Stimulated activated CD8-positive, alpha-beta memory T cell treated with anti-CD3 and anti-CD28 coated beads, Interleukin-12 subunit alpha, Interleukin-12 subunit beta, amount 100 ng/mL, for 24 hours (primary cell): ENCODE data around the gene TRIM46.

Experiments
- DNase-seq: peaks from one replicate; pipeline ENCODE4 v3.0.0-alpha.2; 2020; ENCODE audit errors: extremely low read depth

TRIM46 gene

DNA sequence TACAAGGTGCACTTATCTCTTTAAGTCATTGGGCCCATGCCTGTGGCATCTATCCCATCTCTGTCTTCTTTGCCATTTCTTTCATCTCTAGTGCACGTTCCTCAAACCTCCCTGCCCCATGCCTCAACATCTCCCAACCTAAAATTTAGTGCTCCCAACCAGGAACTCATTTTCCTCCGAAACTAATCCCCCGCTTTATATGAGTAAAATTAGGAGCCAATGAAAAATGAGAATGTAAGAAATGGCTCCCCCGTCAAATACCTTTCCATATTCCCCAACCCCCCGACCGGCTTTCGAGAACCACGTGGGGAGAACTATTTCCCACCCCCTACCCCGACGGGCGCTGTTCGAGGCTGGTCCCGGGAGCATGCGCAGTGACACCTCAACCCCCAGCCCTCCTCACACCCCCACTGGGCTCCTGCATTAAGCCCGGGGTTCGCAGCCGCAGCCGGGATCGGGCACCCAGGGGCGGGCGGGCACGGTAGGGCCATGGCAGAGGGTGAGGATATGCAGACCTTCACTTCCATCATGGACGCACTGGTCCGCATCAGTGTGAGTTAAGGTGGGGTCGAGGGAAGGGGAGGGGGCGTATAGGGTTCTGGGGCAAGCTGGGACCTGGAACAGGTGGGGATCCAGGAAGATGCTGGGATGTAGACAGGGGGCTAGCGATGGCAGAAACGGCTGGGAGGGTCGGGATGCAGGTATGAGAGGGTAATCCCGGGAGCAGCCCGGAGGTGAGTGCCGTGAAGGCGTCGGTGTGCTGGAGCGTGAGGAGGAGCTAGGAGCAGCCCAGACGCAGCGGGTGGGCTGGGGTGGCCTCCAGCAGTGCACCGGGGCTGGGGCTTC, at the start of gene TRIM46:
TSS of gene TRIM46 (plus strand) at position 372 of the 846 bp plus-strand sequence. CDS start at position 490, 118 bp downstream.
- DNase-seq, result no peak

DNA sequence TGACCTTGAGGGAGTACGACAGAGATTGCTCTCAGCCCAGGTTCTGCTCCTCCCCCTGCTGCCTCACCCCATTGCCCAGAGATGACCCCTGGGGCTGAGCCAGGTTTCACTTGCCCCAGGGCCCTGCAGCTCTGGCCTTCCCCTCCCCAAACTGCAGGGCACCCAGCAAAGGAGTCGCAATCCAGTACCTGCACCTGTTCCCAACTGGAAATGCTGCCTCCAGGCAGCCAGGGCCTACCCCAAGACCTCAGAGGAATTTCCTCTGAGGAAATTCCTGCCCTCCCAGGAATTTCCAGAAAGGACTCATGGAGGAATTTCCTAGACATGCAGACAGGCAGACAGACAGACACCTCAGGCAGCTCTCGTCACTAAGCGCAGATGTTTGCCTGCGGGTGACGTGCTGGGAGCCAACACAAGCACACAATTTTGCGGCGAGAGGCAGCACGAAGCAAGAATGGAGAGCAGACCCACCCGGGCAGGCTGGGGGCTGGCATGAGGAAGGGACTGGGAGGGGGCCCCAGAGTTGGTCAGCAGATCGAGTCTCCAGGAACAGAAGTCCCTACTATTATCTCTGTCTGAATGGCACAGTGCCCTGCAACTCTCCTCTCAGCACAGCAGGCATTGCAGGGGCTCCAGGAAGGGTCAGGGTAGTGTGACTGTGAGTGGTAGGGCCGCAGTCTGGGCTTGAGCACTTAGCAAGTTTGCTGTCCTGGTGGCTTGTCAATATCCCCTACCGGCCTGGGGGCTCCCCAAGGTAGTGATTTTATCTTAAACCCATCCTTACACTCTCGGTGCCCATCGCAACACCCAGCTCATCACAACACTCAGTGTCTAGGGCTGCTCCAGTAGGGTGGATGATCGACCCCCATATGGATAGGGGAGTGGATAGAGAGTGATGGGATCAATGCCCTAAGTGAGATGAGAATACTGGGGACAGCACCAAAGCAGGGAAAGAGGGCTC, 48.9 kb upstream of the TRIM46 start:
- DNase-seq, result no peak

DNA sequence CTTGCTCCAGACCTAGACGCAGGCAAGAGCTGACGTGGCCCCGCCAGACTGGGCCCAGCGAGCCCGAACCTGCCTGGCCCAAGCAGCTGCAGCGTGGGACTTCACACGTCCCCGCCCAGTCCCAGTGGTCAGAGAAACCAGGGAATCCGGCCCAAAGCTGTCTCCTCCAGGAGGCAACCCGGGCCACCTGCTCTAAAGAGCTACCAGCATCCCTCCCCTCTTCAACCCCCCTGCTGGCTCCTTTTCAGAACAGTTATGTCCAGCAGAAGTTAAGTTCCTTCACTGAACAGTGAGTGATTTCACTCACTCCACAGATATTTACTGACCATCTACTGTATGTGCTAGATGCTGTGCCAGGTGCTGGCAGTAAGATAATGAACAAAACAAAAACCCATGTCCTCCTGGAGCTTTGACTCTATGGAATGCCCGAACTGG, 48.1 kb upstream of the TRIM46 start:
- DNase-seq, result no peak

DNA sequence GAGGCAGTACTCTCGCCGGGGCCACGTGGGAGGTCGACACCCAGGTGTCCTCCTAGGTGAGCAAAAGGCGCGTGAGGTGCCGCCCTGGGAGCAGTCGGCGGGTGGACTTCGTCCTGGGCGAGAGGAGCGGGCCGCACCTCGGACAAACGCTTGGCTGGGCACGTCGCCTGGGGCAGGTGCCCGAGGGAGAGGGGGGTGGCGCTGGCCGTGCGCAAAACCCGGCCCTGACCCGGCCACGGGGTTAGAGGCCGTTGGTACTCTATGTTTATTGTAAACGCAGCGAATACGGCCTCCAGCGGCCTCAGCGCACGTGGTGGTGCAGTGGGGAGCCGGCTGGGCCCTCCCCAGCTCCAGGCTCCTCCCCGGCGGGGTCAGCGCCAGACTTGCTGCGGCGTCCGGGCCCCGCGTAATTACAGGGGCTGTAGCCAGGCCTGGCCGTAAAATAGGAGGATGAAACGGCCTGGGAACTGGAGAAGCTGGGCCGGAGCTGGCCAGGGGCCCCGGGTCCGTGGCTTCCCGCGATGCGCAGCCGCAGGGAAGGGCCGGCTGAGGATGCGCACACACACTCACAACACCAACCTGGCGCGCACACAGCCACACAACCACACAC, 47.6 kb upstream of the TRIM46 start:
- DNase-seq, result no peak

GRCh38 chr1:155126556-155127104, 47.0 kb upstream of the TRIM46 start:
- DNase-seq, result no peak

DNA sequence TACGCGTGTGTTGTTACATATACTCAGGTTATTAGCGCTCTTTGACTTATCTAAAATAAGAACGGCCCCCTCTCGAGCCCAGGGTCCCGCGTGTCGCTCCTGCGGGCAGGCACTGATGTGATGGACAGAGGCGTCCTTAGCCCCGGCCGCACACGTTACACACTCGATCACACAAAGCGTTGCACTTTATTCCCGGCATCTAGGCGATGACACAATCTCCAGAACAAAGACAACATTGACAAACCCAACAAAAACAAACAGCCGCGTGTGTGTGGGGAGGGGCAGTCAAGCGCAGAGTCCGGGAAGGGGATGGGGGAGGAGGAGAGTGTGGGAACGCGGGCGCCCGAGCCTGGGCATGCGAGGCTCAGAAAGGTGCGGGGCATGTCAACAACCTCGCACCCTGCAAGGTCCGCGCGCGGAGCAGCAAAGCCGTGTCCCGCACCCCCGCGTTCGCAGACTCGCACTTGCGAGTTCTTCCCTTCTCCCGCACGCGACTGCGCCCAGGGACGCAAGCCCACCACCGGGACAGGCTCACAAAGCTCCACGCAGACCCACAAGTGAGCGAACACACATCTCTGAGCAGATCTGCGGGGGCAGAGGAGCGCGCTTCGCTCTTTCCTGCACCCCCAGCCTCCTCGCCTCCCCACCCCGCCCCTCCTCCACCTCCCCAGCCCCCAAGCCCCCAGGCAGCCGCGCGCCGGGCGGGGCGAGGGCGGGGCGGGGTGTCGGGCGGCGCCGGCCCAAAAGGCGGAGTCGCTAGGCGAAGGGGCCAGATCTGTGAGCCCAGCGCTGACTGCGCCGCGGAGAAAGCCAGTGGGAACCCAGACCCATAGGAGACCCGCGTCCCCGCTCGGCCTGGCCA, 46.3 kb upstream of the TRIM46 start, which contains the start of gene EFNA1:
TSS of gene EFNA1 (plus strand) at position 772 of the 862 bp plus-strand sequence. CDS start 102 bp downstream, outside the sequence.
- DNase-seq, result no peak

DNA sequence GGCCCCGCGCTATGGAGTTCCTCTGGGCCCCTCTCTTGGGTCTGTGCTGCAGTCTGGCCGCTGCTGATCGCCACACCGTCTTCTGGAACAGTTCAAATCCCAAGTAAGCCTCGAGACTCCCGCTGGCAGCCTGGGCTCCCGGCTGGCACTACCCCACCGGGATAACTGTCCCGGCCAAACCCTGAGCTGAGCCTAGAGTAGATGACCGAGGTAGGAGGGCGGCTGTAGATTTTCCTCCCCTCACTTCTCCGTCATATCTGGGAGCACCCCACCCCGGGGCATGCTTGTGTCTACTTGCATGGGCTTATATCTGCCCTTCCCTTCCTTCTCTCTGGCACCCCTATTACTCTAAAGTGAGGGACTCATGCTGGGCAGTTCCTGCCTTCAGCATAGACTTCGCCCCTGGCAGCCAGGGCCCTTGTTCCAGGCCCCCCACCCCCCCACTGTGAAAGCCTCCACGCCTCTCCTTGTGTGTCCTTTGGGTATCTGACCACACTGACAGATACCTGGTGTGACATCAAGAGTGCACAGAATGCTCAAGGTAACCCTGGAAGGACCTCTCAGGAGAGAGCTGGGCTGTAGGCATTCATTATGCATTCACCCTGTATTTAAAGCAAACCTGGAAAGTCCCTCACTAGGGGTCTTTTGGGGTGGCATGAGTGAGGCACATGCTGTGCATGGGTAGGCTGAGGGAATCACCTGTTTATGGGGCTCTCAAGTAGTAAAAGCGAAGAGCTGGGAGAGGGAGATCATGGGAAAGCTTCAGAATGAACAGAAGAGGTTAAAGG, 45.5 kb upstream of the TRIM46 start:
- no peak for DNase-seq

DNA sequence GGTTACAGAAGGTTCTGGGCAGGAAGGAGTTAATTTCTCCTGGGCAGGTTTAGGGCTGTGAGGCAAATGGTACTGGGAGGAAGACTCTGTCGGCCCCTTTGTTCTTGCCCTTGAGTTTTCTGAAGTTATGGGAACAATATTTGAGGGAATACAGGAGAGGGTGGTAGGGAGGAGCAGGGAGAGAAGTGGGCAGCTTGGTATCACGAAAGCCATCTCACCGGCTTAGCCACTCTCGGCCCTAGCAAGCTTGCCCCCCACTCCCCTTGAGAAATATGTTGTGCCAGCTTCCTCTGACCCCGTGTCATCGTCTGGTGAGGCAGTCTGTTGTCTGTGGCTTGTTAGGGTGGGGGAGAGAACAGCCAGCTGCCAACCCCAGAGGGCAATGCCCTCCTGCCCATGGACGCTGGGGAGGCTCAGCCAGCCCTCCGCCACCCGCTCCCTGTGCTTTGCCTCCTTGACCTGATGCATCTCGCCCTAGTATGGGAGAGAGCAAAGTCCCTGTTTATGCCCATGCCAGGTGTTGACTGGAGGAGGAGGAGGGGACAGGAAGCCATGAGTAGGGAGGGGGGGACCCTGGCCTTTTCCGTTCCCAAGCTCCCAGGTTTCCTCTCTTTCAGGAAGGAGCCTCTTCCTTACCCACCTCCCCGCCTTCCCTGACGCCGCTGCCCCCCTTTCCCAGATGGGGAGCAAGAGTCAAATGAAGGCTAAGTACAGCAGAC, 44.7 kb upstream of the TRIM46 start:
- DNase-seq, result no peak

DNA sequence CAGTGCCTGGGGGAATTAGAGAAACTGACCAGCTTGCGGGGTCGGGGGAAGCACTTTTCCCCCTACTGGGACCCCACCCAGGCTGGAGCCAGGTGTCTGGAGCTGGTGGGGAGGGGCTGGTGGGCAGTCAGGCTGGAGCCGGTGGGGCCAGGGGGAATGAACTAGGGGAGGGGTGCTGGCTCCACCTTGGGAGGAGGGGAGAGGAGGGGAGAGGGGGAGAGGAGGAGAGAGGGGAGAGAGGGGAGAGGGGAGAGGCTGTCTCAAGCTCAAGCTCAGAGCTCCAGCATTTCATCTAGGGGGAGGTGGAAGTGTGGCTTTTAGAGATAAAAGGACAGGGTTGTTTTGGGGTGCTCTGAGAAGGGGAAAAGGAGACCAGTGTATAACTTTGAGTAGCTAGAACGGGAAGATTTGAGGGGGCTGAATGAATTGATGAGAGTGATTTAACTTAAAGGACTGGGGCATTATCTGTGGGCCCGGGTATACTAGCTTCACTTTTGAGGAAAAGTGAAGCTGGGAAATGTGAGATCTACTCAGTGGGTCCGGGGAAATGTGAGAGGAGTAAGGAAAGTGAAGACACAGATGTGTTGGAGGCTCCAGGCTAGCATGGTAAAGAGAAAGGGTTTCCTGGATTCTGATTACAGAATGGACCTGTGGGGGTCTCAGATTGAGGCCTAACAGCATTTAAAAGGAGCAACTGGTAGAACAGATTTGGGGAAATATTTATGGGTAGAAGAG, 43.2 kb upstream of the TRIM46 start:
- no peak for DNase-seq

- DNase-seq, result no peak
These were observed 42.4 kb upstream of the TRIM46 start for GRCh38 chr1:155131285-155131684.

- DNase-seq, result no peak
These were observed 41.8 kb upstream of the TRIM46 start for GRCh38 chr1:155131856-155132255.

- no peak for DNase-seq
These were observed 39.8 kb upstream of the TRIM46 start for GRCh38 chr1:155133799-155134281.

DNA sequence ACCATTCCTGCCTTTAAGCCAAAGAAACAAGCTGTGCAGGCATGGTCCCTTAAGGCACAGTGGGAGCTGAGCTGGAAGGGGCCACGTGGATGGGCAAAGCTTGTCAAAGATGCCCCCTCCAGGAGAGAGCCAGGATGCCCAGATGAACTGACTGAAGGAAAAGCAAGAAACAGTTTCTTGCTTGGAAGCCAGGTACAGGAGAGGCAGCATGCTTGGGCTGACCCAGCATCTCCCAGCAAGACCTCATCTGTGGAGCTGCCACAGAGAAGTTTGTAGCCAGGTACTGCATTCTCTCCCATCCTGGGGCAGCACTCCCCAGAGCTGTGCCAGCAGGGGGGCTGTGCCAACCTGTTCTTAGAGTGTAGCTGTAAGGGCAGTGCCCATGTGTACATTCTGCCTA, 39.3 kb upstream of the TRIM46 start:
- DNase-seq, result no peak

- DNase-seq, result no peak
These were observed 38.7 kb upstream of the TRIM46 start for GRCh38 chr1:155134880-155135414.

- DNase-seq, result peak; percentile 80
These were observed 38.1 kb upstream of the TRIM46 start, which contains the start of gene SLC50A1 for GRCh38 chr1:155135415-155136028. TSS of gene SLC50A1 (plus strand) at chr1:155135852. CDS start at chr1:155135912, 60 bp downstream.

DNA sequence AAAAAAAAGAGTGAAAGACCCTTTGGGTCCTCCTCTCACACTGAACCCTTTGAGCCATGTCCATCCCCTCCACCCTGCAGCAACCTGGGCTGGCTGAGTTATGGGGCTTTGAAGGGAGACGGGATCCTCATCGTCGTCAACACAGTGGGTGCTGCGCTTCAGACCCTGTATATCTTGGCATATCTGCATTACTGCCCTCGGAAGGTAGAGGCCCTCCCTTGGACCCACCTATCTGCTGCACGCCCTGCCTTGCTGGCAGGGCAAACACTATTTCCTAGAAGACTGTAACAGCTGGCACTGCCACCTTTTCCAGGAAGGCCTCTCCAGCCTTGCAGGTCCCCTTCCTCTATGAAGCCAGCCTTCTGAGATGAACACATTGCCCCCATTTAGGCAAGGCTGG, 36.9 kb upstream of the TRIM46 start:
- DNase-seq, result no peak

DNA sequence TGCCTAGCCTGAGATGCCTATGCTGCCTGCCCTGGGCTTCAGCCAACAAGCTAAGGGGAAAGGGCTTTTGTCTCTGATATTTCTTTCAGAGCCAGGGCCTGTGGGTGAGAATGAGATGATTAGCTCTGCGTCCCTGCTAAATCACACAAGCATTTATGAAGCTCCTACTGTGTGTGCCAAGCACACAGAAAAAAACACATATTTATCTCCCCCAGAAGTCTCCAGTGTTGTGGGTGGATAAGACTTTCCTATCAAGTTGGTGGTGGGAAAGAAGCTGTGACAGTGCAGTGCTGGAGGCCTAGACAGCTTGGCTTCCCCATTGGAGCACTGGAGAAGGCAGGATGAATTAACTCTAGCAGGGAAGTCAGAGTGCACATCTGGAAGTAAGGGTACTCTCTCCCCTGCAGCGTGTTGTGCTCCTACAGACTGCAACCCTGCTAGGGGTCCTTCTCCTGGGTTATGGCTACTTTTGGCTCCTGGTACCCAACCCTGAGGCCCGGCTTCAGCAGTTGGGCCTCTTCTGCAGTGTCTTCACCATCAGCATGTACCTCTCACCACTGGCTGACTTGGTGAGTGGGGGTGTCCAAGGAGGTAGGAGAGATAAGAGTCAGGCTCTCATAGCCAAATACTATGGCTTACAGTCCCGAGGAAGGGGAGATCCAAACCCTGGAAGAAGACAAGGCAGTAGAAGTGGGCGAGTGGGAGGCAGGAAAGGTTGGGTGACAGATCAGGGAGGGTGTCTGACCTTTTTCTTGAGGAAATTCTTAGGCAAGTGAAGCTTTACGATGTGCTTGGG, 36.3 kb upstream of the TRIM46 start:
- DNase-seq, result no peak
